Epithelial cell of esophagus (primary cell): ENCODE results near the gene SLC9A8.

Experiments
- DNase-seq: peaks from one replicate; pipeline ENCODE4 v3.0.0; 2010; ENCODE audit warnings: low read depth
- H3K4me3 ChIP-seq: 2 replicates; pipeline ENCODE4 v1.5.1; 2011; ENCODE audit warnings: mild to moderate bottlenecking, low read length, control low read depth
- TF ChIP-seq, protein P1 (sequence below): IDR thresholded peaks from 2 replicates; pipeline ENCODE4 v1.5.1; 2011; ENCODE audit warnings: low read depth, mild to moderate bottlenecking, low read length, control low read depth, inconsistent platforms; ENCODE audit not compliant: insufficient read depth; ENCODE audit errors: missing control alignments

SLC9A8 gene

DNA sequence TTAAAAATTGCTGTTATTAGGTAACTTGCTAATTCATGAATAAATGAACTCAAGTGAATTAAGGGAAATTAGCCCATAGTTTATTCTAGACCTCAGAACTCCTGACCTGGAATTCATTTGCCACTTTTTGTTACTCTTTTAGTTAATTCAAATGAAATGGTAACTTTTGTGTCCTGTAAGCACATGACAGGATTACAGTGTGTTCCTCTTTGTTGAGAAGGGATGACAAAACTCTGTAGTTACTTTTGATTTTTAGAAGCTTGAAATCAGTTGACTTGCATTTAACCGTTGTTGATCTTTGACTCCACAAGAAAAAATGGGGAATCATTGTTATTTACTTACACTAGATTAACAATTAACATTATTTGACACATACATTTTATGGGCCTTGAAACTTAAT, 6.2 kb downstream of the SLC9A8 start:
- no peak for DNase-seq
- H3K4me3 ChIP-seq = no peak overlapping the region
- TF ChIP-seq, protein P1, sequence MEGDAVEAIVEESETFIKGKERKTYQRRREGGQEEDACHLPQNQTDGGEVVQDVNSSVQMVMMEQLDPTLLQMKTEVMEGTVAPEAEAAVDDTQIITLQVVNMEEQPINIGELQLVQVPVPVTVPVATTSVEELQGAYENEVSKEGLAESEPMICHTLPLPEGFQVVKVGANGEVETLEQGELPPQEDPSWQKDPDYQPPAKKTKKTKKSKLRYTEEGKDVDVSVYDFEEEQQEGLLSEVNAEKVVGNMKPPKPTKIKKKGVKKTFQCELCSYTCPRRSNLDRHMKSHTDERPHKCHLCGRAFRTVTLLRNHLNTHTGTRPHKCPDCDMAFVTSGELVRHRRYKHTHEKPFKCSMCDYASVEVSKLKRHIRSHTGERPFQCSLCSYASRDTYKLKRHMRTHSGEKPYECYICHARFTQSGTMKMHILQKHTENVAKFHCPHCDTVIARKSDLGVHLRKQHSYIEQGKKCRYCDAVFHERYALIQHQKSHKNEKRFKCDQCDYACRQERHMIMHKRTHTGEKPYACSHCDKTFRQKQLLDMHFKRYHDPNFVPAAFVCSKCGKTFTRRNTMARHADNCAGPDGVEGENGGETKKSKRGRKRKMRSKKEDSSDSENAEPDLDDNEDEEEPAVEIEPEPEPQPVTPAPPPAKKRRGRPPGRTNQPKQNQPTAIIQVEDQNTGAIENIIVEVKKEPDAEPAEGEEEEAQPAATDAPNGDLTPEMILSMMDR = no peak

DNA sequence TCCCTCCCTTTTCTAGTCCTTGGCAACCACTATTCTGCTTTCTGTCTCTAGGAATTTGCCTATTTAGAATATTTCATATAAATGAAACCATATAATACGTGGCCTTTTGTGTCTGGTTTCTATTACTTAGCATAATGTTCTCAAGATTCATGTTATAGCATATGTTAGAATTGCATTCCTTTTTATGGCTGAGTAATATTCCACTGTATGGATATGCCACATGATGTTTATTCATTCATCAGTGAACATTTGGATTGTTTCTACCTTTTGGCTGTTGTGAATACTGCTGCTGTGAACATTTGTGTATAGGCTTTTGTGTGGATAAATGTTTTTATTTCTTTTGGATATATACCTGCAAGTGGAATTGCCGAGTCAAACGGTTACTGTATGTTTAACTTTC, 7.1 kb downstream of the SLC9A8 start:
- H3K4me3 ChIP-seq = no peak overlapping the region
- no peak for DNase-seq
- TF ChIP-seq, protein P1 = no peak

DNA sequence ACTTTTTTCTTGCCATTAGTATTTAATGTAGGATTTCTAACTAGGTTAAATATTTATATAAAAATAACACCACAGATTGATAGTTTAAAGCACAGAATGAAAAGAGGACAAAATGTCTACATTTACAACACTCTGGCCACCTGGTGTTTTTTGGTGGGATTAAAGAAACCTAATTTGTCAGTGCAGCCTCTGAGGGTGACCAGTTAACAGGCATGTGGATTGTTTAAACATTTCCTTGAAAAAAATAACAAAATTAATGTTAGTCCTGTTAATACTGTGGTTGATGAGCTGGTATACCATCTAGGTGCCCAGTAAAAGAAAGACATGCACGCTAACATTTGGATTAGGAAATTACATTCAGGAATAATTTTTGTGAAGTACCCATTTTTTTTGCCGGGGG, 8.8 kb downstream of the SLC9A8 start:
- no peak overlapping the region for H3K4me3 ChIP-seq
- TF ChIP-seq, protein P1 = no peak
- DNase-seq = no peak

DNA sequence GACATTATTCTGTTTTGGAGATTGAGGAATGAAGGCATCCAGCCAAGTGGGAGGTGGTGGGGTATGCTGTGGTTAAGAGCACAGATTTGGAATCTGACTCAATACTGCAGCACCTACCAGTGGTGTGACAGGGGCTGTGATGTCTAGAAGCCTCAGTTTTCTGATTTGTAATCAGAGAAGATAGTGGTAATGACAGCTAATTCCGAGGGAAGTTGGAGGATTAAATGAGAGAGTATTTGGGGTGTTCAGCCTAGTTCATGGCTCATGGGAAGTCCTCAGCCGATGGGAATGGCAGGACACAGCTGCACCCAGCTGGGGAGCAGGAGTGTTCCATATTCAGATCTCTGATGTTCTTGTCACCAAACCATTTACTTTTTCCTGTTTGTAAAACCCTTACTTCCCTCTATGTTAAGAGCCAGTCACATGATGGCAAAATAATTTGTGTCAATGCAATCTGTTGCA, 9.3 kb downstream of the SLC9A8 start:
- no peak overlapping the region for H3K4me3 ChIP-seq
- DNase-seq = no peak
- TF ChIP-seq, protein P1 = peak; percentile 23

DNA sequence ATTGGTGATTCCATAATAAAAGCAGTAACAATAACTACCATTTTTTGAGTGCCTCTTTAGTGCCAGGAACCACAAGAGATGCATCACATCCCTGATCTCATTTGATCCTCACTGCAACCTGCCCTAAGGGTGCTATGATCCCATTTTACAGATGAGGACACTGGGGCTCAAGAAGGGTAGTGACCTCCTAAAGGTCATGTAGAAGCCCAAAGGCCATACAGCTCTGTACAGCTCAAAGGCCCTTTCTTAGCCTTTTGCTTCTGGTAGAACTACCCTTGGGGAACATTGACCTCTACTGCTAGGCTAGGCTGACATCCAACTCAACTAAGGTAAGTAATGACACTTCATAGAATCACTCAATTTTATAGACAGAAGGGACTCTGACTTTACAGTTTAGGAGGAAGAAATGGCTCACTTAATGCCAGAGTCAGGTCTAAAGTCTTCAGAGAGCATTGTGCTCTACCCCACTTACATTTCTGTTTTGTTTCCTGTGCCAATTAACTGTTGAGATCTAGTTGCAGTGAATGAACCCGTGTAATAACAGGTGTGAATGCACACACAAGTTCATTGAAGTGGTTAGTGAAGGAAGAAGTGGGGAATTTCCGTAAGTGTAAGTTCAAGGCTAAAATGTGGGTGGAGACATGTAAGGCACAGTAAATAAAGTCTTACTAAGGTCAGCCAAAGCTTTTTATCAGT, 10.7 kb downstream of the SLC9A8 start:
- DNase-seq = no peak
- H3K4me3 ChIP-seq = no peak overlapping the region
- TF ChIP-seq, protein P1 = no peak

DNA sequence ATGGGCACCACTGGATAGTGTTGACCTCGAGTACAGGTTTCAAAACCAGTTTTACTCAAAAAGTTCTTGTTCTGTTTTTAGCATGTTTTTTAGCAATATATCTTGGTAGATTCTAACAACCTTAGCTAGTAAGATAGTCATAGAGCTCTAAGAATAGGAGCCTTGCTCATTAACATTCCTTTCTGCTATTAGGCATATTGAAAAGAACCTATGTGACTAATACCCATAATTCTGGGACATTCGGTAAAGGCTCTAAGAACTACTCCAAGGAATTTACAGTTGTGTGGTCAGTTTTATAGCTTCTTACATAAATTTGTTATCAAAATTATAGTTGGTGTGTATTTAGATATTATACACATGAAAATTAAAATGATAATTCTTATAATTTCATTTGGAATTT, 11.6 kb downstream of the SLC9A8 start:
- no peak for DNase-seq
- TF ChIP-seq, protein P1 = no peak
- no peak overlapping the region for H3K4me3 ChIP-seq

DNA sequence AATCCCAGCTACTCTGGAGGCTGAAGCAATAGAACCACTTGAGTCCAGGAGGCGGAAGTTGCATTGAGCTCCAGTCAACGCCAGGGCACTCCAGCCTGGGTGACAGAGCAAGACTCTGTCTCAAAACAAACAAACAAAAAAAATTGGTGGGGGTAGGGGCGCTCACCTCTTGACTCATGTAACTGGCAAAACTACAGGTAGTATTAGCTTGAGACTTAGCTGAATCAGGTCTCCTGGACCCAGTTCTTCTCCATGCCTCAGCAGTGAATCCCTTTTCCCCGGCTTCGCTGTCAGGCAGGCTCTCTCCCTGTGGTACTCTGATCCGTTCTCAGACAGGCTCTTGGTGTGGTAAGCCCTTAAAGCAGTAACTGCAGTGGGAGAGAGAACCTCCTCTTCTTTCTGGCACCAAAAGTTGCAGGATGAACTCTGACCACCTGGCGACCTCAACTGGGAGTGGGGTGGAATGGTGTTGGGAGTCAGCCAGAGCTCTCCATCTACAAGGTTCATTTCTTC, 12.9 kb downstream of the SLC9A8 start:
- no peak for DNase-seq
- H3K4me3 ChIP-seq = no peak overlapping the region
- TF ChIP-seq, protein P1 = no peak
